ENCODE measurements around the gene ERICH2.

ERICH2 gene

DNA sequence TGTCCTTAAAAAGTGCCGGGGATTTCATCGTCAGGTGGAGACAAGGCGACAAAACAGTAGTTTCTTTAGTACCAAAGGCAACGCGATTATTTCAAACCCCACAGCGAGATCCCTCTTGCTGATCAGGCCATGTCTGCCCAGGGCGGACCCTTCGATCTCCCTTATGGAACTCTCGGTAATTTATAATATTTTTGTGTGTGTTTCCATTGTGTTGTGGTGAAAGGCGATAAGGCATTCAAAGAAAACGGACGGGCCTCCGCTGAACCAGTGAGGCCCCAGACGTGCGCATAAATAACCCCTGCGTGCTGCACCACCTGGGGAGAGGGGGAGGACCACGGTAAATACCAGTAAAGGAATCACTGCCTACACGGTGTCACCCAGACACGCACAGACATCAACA lies 45.1 kb downstream of the ERICH2 start:
- Histone ChIP-seq H3K4me1 (ENCODE audit: insufficient read depth, low read length) (peaks cover 21% of the 10 kb centered on the region), H3K9me3 (ENCODE audit: low read length) (peaks cover 2% of the 10 kb centered on the region), H3K36me3 (ENCODE audit: insufficient read depth, low read length) (no peaks in the 10 kb centered on the region), H2AFZ (ENCODE audit: low read depth, low read length) (no peak overlapping the region), H3K27me3 (ENCODE audit: insufficient read depth, low read length) (peaks cover 71% of the 10 kb centered on the region), H3K4me3 (ENCODE audit: low read length) (no peak overlapping the region)

DNA sequence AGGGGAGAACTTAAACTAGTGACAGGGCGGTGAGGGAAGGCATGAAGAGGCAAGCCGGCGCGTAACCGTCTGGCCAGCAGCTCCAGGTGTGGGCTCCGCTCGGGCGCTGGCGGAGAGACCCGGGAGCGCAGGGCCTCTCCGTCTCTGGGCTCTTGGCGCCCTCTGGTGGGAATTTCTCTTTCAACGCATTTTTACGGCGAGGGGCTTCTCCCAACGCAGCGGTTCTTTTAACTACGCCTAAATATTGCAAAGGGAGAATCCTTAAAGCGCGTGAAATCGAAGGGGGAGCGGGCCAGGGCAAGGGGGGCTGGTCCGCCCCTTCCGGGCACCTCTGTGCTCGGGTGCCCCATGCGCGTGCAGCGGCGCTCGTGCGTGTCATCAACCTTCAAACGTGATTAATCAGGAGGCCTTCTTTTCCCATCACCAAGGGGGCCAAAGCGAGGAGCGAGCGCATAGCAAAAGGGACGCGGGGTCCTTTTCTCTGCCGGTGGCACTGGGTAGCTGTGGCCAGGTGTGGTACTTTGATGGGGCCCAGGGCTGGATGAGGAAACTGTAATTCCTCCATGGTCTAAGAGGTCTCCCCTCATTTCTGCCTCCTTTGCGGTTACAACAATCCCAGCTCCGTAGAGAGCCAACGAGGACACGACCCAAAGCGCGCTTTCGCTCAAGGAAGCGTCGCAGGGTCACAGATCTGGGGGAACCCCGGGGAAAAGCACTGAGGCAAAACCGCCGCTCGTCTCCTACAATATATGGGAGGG lies 45.7 kb downstream of the ERICH2 start:
- H3K9me3 ChIP-seq (ENCODE audit: low read length), result peaks cover 4% of the 10 kb centered on the region
- H2AFZ ChIP-seq (ENCODE audit: low read depth, low read length), result peak overlapping the region; percentile 48
- H3K4me3 ChIP-seq (ENCODE audit: low read length), result peak overlapping the region; percentile 10
- H3K36me3 ChIP-seq (ENCODE audit: insufficient read depth, low read length), result no peaks in the 10 kb centered on the region
- peaks cover 21% of the 10 kb centered on the region for H3K4me1 ChIP-seq (ENCODE audit: insufficient read depth, low read length)
- H3K27me3 ChIP-seq (ENCODE audit: insufficient read depth, low read length), result peaks cover 77% of the 10 kb centered on the region

DNA sequence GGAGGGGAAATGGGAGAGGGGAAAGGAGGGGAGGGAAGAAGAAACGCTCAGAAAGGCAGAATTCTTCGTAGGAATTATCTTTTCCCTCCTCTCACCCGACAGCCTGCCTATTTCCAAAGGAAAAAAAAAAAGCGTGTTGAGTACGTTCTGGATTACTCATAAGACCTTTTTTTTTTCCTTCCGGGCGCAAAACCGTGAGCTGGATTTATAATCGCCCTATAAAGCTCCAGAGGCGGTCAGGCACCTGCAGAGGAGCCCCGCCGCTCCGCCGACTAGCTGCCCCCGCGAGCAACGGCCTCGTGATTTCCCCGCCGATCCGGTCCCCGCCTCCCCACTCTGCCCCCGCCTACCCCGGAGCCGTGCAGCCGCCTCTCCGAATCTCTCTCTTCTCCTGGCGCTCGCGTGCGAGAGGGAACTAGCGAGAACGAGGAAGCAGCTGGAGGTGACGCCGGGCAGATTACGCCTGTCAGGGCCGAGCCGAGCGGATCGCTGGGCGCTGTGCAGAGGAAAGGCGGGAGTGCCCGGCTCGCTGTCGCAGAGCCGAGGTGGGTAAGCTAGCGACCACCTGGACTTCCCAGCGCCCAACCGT lies 46.4 kb downstream of the ERICH2 start, which contains the start of gene GAD1:
Gene GAD1, plus strand, starts transcription at position 384 of the 589 bp plus-strand sequence. CDS start 1,705 bp downstream, outside the sequence.
- H2AFZ ChIP-seq (ENCODE audit: low read depth, low read length), result peak within 1 kb of the TSS; percentile 92
- H3K4me1 ChIP-seq (ENCODE audit: insufficient read depth, low read length), result peaks cover 21% of the 10 kb centered on the region
- peaks cover 83% of the 10 kb centered on the region for H3K27me3 ChIP-seq (ENCODE audit: insufficient read depth, low read length)

DNA sequence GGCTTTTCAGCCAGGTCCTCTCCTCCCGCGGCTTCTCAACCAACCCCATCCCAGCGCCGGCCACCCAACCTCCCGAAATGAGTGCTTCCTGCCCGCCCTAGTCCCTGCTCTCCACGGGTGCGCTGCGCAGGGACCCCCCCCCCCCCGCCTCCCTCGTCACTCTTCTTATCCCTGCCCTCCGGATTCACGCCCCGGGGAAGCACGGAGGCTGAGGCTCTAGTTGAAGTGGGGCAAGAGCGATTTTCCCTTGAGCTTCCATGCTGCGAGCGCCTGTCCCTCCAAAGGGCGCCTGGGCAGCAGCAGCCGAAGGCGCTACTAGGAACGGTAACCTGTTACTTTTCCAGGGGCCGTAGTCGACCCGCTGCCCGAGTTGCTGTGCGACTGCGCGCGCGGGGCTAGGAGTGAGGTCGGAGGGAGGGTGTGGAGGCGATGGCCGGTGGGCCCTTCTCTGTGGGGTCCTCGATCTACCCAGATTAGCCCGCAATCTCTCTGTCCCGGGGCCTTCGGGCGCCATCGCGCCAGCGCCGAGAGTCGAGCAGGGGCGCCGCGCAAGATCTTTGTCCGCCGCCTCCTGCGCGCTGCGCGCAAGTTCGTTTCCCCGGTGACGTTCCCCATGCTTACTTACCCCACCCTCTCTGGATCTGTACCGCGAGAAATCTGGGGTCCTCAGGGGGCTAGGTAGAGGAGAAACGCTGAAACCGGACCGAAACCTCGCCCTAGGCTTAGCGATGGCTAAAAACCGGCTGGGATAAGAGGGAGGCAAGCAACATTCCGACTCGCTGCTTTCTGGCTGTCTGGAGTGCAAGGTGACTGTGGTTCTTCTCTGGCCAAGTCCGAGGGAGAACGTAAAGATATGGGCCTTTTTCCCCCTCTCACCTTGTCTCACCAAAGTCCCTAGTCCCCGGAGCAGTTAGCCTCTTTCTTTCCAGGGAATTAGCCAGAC lies 47.2 kb downstream of the ERICH2 start:
- Histone ChIP-seq H2AFZ (ENCODE audit: low read depth, low read length) (peak overlapping the region; percentile 92), H3K36me3 (ENCODE audit: insufficient read depth, low read length) (no peaks in the 10 kb centered on the region), H3K9me3 (ENCODE audit: low read length) (peaks cover 4% of the 10 kb centered on the region), H3K4me1 (ENCODE audit: insufficient read depth, low read length) (peaks cover 23% of the 10 kb centered on the region), H3K4me3 (ENCODE audit: low read length) (peak overlapping the region; percentile 50), H3K27me3 (ENCODE audit: insufficient read depth, low read length) (peaks cover 91% of the 10 kb centered on the region)

More for the DNA sequence above, 46.4 kb downstream of the ERICH2 start, which contains the start of gene GAD1:
- H3K9me3 ChIP-seq (ENCODE audit: low read length), result peaks cover 4% of the 10 kb centered on the region
- no peaks in the 10 kb centered on the region for H3K36me3 ChIP-seq (ENCODE audit: insufficient read depth, low read length)
- H3K4me3 ChIP-seq (ENCODE audit: low read length), result peak within 1 kb of the TSS; percentile 50

DNA sequence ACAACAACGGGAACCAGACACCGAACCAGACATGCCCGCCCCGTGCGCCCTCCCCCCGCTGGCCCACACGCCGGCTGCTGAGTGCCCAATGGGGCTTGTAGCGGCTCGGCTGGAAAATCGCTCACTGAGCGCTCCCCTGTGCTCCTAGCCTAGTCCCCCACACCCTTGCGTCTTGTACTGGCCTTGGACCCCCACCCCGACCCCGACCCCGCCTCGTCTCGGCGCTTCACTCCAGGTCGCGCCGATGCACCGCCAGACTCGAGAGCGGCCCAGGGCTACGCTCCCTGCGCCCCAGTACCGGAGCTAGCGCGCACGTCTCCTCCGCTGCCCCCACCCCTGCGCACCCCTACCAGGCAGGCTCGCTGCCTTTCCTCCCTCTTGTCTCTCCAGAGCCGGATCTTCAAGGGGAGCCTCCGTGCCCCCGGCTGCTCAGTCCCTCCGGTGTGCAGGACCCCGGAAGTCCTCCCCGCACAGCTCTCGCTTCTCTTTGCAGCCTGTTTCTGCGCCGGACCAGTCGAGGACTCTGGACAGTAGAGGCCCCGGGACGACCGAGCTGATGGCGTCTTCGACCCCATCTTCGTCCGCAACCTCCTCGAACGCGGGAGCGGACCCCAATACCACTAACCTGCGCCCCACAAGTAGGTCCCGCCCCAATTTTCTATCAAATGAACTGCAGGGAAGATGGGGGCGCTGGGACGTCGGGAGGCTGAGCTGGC lies 48.0 kb downstream of the ERICH2 start:
- Histone ChIP-seq H2AFZ (ENCODE audit: low read depth, low read length) (no peak overlapping the region), H3K27me3 (ENCODE audit: insufficient read depth, low read length) (peaks cover 95% of the 10 kb centered on the region), H3K9me3 (ENCODE audit: low read length) (peaks cover 4% of the 10 kb centered on the region), H3K4me1 (ENCODE audit: insufficient read depth, low read length) (peaks cover 31% of the 10 kb centered on the region), H3K4me3 (ENCODE audit: low read length) (peak overlapping the region; percentile 50), H3K36me3 (ENCODE audit: insufficient read depth, low read length) (no peaks in the 10 kb centered on the region)

DNA sequence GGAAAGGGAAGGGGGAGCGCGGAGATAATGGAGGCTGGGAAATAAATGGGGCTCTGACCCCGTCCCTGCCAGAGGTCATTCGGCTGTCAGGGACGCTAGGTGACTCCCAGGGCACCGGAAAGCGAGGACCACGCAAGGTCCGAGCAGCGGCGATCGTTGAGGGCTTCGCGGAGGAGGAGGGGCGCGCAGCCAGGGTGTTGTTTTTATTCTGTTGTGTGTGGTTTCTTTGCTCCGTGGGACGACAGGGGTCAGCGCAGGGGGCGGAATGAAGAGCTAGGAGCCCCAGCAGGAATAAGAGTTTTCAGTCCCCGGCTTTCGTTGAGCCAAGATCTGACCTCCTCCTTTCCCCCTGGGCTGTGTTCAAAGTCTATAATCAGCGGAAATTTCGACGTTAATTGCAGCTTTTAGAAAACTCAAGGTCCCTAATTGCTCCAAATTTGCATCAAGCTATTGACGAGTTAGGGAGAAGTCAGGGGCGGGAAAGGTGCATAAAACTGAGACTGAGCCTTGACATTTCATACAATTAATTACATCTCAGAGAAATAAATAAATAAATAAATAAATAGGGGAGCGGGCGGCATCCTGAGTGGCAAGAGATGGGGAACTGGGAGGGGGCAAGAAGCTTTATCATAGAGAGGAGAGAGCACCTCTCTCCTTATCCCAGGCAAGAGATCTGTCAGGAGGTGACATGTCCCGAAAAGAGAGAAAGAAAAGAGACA lies 48.7 kb downstream of the ERICH2 start:
- Histone ChIP-seq H3K4me1 (ENCODE audit: insufficient read depth, low read length) (peaks cover 36% of the 10 kb centered on the region), H3K27me3 (ENCODE audit: insufficient read depth, low read length) (peaks cover 94% of the 10 kb centered on the region), H3K36me3 (ENCODE audit: insufficient read depth, low read length) (no peaks in the 10 kb centered on the region), H2AFZ (ENCODE audit: low read depth, low read length) (no peak overlapping the region), H3K9me3 (ENCODE audit: low read length) (peaks cover 4% of the 10 kb centered on the region), H3K4me3 (ENCODE audit: low read length) (peak overlapping the region; percentile 35)

DNA sequence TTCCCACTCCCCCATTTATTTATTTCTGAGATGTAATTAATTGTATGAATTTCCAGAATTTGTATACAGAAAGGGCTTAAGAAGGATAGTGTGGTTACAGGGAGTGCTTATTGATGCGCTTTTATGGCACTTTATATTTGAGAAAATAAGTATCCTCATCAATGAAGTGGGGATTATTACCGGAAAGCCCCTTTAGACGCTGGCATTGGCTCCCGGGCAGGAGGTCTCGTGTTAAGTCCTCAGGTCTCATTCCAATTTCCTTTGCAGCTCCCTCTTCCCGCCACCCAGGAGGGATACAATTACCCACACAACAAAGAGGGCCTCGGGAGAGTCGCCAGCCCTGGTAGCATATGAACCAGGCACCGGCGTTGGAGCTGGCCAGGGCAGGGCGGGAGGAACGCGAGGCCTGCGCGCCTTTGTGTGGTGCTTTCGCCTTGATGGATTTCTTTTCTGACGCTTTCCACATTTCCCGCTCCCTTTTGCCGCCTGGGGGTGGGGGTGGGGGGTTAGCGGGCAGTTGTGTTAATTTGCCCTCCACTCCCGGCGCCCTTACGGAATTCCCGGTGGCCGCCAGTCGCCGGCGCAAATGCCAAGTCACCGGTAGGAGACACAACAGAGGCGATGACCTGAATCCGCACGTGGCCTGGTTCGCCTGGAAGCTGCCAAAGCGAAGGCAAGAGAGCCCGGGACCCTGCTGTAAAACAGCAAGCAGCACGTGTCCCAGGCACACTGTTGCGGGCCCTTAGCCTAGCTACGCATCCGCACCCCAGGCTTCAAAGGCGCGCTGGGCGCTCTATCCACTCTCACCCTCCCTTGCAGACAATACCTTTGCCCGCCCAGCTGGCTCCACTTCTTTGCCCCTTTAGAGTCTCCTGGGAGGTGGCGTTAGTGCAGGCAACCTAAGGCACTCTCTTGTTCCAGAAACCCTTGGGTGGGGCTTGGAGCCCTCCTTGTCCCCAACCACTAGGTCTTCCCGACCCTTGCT lies 49.8 kb downstream of the ERICH2 start:
- Histone ChIP-seq H3K4me1 (ENCODE audit: insufficient read depth, low read length) (peaks cover 36% of the 10 kb centered on the region), H3K9me3 (ENCODE audit: low read length) (peaks cover 7% of the 10 kb centered on the region), H3K4me3 (ENCODE audit: low read length) (no peak overlapping the region), H2AFZ (ENCODE audit: low read depth, low read length) (no peak overlapping the region), H3K36me3 (ENCODE audit: insufficient read depth, low read length) (no peaks in the 10 kb centered on the region), H3K27me3 (ENCODE audit: insufficient read depth, low read length) (peaks cover 93% of the 10 kb centered on the region)

DNA sequence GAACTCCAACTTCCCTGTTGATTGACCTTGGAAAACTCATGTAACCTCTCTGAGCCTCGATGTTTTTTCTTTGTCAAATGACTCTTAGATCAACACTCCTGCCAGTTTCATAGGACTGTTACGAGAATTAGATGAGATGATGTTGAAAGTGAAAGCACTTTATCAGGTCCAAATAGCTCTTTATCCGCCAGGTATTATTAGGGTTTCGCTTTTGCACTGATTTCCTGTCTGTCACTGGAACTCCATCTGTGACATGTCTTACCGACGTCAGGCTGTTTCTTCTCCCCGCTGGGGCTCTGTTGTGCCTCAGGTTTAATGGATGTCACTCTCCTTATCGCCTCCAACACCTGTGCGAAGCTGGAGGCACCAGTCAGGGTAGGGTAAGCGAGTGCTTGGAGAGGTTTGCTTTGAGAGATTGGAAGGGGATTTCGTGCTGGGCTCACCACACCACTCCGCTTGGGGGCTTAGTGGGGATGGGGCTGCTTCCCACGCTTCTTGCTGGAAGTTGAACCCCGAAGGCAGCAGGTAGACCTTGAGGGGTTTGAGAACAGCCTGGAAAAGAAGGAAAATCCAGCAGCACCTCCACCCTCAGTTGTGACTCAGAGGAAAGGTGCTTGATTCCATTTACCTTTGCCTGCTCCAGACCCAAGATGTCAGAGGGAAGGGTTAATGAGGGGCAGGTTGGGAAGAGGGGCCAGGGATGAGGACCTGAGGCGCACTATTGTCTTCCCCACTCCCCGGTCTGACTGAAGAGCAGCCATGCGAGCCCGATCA lies 50.8 kb downstream of the ERICH2 start:
- peaks cover 7% of the 10 kb centered on the region for H3K9me3 ChIP-seq (ENCODE audit: low read length)
- no peak overlapping the region for H3K4me3 ChIP-seq (ENCODE audit: low read length)
- H3K36me3 ChIP-seq (ENCODE audit: insufficient read depth, low read length), result no peaks in the 10 kb centered on the region
- H3K27me3 ChIP-seq (ENCODE audit: insufficient read depth, low read length), result peaks cover 93% of the 10 kb centered on the region
- H2AFZ ChIP-seq (ENCODE audit: low read depth, low read length), result no peak overlapping the region
- H3K4me1 ChIP-seq (ENCODE audit: insufficient read depth, low read length), result peaks cover 34% of the 10 kb centered on the region

DNA sequence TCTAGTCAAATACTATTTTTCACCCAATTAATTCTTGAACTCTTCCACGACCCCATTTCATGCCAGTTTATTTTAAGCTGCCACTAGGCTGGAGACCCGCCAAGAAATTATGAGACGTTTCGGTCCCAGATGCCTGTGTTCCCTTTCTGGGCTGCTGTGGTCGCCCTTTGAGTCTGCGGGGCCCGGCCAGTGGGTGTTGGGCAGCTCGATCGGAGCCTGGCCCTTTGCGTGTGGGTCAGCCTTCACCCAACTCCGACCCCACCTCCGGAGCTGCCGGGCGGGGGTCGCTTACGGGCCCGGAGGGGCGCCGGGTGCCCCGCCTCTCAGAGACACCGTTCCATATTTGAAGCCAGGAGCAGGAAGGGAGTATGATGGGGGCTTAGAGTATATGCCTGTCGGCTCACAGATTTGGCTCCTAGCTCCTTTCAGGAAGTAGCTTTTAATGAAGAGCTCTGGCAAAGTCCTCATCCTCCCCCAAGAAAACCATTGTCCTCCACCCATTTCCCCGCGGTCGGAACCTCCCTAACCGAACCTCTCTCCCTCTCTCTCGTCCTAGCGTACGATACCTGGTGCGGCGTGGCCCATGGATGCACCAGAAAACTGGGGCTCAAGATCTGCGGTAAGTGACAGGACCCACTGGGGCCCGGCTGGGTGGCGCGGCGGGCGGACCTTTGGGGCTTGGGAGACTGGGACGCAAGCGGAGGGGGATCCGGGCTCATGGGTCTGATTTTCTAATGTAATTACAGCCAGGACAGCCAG lies 51.5 kb downstream of the ERICH2 start:
- no peak overlapping the region for H3K4me3 ChIP-seq (ENCODE audit: low read length)
- H2AFZ ChIP-seq (ENCODE audit: low read depth, low read length), result no peak overlapping the region
- no peaks in the 10 kb centered on the region for H3K36me3 ChIP-seq (ENCODE audit: insufficient read depth, low read length)
- peaks cover 86% of the 10 kb centered on the region for H3K27me3 ChIP-seq (ENCODE audit: insufficient read depth, low read length)
- H3K9me3 ChIP-seq (ENCODE audit: low read length), result peaks cover 7% of the 10 kb centered on the region
- peaks cover 30% of the 10 kb centered on the region for H3K4me1 ChIP-seq (ENCODE audit: insufficient read depth, low read length)

DNA sequence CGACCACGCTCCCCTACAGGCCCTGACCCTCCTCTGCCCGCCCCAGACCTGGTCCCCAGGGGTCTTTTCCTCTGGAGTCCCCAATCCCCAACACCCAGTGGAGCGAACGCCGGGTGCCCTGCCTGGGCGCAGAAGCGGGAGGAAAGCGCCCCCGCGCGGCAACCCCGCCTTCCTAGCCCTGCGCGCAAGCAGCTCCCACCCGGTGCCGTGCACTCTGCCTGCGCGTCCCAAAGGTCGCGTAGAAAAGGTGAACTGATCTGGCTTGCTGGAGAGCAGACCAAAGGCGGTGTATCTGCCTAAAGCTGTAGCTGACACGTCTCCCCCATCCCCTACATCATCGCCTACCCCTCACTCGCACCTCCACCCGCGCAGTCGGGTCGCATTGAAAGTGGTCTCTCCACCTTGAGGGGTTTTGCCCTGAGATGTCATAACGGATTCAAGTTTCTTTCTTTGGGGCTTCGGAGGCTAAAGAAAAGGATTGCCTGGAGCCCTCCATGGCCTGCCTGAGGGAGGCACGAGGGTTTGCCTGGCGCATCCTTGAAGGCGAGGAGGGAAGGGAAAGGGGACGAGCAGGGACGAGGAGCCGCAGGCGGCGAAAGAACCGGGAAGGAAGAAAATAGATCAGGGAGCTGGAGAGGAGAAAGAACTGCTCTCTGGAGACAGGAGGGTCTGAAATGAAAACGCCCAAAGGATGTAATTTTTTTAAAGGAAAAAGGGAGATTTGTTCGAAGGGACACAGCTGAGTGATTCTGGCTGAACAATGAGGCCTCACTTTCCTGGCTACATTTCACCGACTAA lies 52.3 kb downstream of the ERICH2 start:
- peaks cover 26% of the 10 kb centered on the region for H3K4me1 ChIP-seq (ENCODE audit: insufficient read depth, low read length)
- H3K27me3 ChIP-seq (ENCODE audit: insufficient read depth, low read length), result peaks cover 83% of the 10 kb centered on the region
- no peaks in the 10 kb centered on the region for H3K36me3 ChIP-seq (ENCODE audit: insufficient read depth, low read length)
- H3K4me3 ChIP-seq (ENCODE audit: low read length), result peak overlapping the region; percentile 55
- H3K9me3 ChIP-seq (ENCODE audit: low read length), result peaks cover 7% of the 10 kb centered on the region
- H2AFZ ChIP-seq (ENCODE audit: low read depth, low read length), result peak overlapping the region; percentile 80

Data from neuron (in vitro differentiated cells).